Mammary epithelial cell (primary cell): ENCODE results near the gene GHRL.

Experiments
- EZH2 ChIP-seq: IDR thresholded peaks from 2 replicates; pipeline ENCODE4 v1.6.1; 2012; ENCODE audit warnings: low read length, inconsistent platforms, borderline replicate concordance
- TF ChIP-seq, protein P1 (sequence below), 2 donors: IDR thresholded peaks in 1 of 2; conservative IDR thresholded peaks in 1 of 2; 2 replicates each; pipeline ENCODE4 v1.5.1; 2011 to 2012; ENCODE audit warnings: inconsistent platforms in 2 of 2, low read length in 2 of 2, mild to moderate bottlenecking in 2 of 2, control low read depth in 1 of 2, low read depth in 1 of 2; ENCODE audit not compliant: insufficient read depth in 1 of 2; ENCODE audit errors: extremely low read depth in 1 of 2

DNA sequence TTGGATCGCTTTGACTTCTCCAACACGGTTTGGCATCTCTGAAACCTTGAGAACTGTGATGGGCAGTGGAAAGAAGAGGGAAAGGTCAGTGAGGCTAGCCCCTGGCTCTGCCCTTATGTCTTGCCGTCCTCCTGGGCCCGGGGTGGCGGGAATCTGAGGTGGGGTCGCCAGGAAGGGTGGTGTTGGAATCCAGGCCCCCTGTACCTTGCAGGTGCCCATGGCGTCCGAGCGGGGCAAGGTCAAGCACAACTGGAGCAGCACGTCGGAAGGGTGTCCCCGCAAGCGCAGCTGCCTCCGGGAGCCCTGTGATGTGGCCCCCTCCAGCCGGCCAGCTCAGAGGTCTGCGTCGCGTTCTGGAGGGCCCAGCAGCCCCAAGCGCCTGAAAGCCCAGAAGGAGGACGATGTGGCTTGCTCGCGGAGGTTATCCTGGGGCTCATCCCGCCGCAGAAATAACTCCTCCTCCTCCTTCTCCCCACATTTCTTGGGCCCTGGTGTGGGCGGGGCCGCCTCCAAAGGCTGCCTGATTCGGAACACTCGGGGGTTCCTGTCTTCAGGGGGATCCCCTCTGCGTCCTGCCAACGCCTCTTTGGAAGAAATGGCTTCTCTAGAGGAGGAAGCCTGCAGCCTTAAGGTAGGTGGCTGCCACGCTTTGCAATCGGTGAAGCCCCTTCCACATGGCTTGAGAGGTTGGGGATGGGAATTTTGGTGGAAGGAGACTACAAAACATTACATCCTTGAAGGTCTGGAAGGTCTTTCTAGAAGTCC lies 43.6 kb downstream of the GHRL start:
- TF ChIP-seq, protein P1, sequence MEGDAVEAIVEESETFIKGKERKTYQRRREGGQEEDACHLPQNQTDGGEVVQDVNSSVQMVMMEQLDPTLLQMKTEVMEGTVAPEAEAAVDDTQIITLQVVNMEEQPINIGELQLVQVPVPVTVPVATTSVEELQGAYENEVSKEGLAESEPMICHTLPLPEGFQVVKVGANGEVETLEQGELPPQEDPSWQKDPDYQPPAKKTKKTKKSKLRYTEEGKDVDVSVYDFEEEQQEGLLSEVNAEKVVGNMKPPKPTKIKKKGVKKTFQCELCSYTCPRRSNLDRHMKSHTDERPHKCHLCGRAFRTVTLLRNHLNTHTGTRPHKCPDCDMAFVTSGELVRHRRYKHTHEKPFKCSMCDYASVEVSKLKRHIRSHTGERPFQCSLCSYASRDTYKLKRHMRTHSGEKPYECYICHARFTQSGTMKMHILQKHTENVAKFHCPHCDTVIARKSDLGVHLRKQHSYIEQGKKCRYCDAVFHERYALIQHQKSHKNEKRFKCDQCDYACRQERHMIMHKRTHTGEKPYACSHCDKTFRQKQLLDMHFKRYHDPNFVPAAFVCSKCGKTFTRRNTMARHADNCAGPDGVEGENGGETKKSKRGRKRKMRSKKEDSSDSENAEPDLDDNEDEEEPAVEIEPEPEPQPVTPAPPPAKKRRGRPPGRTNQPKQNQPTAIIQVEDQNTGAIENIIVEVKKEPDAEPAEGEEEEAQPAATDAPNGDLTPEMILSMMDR (conservative IDR thresholded peaks at IDR 0.05 in 1 of 2, IDR thresholded peaks at IDR 0.05 in 1 of 2; ENCODE audit: extremely low read depth in 1 of 2, insufficient read depth in 1 of 2, low read depth in 1 of 2, low read length in 2 of 2), result no peak
- no peak for TF ChIP-seq EZH2
